Suppressor macrophage (primary cell): ENCODE measurements around the gene DNAJB6.
"Not testable (repeated sequence)": the region's sequence is repeated elsewhere in the genome, so short reads cannot be mapped to it uniquely, and the experiment has no call there.

Experiments used
- DNase-seq, 4 experiments: peaks; one replicate each; pipeline ENCODE4 v3.0.0-alpha.2; 2020 to 2022

Gene DNAJB6

DNA sequence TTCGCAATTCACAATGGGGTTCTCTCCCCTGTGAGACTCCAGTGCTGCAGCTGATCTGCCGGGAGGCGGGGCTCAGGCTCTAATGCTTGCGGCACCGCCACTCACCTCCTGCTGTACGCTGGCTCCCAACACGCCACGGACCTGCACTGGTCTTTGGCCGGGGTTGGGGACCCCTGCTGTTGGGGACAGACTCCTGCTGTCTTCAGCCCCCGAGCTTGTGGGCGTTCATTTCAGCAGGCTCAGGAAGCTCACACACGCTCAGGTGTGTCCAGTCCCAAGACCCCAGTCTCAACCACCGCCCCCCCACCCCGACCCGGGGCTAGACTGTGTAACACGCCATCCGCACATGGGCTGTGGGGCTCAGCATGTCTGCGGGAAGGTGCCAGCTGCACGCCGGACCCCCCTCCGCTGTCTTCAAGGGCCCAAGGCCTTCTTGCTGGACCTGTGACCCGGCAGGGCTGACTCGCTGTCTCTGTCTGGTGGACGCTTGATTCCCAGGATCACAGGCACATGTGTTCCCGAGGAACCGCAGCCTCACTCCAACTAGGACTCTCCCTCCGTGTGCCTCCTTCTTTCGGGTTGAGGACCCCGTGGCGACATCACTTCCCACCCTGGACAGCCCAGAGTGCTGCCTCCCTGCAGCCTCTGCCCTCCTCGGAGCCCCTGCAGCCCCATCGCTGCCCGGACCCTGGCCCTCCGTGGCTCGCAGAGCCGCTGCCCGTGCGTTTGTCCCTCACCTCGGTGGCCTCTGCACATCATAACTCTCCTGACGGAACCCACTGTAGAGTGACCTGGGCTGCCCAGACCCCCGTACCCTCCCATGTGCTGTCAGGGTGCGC is 106.4 kb downstream of the DNAJB6 start:
- no peak for DNase-seq

DNA sequence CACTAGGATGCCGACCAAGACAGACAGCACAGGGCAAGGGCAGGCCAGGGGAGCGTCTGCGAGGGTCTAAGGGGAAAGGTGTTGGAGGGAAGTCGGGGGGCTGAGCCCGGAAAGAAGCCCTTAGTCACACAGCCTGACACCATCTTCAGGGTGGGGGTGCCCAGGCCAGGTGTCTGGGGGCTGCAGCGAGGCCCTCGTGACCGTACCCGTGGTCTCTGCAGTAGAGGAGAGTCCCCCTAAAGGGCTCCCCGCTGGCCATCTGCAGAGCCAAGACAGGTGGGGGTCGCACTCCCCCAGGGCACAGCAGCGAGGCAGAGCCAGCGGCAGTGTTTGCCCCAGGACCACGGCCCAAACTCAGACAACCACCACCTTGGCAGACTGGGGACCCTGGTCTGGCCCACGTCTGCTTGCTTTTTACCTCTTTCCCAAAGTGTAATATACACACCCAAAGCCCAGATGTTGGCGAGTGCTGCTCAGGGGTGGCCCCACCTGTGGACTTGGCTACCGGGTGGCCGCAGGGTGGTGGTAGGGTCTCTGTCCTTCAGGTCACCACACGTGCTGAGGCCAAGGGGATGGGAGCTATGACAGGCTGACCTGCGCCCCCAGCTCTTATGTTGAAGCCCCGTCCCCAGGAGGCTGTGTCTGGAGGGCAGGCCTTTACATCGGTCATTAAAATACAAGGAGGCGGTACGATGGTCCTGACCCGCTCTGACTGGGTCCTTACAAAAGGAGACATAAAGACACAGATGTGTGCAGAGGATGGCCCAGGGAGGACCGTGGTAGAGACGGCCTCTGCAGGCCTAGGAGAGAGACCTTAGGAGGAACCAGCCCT is 107.4 kb downstream of the DNAJB6 start:
- DNase-seq, result no peak

DNA sequence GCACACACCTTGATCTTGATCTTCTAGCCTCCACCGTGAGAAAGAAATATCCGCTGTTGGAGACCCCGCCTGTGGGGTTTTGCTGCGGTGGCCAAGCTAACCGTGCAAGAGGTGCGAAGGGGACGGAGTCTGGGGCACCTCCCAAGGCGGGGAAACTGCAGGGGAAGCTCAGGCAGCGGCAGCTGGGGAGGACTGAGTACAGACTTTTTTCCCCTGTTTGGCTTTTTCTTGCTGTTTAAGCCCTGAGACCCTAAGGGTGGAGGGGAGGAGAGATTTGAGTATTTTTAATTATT is 108.0 kb downstream of the DNAJB6 start:
- DNase-seq, result no peak

DNA sequence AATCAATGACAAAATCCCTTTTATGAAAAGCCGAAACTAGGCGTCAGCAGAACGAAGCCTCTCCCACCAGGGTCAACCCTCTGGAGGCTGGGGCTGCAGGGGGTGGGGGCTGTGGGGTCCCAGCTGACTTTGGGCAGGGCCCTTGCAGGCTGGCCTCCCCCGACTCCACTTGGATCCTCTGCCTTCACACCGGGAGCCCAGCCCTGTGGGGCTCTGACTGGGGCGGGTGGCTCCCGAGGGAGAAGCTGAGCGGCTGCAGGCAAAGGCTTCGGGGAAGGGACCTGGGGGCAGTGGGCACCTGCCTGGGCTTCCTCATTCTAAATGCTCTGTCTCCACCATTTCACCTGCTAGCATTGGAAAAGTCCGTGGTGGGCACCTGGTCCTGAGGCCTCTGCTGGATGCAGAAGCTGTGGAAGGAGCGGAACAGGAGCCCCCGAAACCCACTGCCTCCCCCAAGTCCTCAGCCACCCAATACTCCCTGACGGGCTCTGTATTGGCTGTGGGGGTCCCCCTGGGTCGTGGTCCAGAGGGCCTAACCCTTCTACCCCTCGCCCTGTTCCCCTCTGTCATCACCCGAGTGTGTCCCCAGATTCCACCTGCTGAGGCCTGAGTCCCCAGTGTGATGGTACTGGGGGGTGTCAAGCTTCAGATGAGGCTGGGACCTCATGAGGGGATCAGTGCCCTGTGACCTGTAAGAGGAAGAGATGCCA is 108.6 kb downstream of the DNAJB6 start:
- no peak for DNase-seq

DNA sequence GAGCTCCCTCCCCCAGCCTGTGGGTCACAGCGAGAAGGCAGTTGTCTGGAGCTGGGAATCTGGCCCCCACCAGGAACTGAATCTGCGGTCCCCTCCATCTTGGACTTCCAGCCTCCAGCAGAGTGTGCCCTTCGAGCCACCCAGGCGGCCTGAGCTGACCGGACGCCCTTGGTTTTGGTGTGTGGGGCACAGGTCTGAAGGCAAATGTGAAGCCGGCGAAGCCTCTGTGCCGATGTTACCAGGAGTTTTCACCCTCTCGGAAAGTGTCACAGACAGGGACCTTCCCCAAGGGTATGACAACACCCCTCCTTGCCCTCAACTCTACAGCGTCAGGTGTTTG is 109.1 kb downstream of the DNAJB6 start:
- no peak for DNase-seq

DNA sequence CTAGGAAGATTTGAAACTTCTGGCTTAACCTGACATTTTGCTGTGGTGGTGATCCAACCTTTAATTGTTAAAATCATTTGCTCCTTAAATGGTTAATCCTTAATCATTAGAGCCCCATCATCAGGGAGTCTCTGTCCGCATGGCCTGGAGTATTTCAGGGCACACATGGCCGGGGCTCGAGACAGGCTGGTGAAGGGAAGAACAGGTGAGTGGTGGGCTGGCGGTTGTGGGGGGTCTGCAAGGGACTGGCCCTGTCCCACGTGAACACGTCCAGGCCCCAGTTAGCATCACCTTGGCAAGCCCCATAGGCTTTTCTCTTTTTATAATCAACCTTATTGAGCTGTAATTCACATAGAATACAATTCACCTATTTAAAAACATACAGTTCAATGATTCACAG is 109.5 kb downstream of the DNAJB6 start:
- DNase-seq, result no peak

DNA sequence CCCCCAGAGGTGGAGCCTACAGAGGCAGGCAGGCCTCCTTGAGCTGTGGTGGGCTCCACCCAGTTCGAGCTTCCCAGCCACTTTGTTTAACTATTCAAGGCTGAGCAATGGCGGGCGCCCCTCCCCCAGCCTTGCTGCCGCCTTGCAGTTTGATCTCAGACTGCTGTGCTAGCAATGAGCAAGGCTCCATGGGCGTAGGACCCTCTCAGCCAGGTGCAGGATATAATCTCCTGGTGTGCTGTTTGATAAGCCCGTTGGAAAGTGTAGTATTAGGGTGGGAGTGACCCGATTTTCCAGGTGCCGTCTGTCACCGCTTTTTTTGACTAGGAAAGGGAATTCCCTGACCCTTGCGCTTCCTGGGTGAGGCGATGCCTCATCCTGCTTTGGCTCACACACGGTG is 117.2 kb downstream of the DNAJB6 start:
- not testable (repeated sequence) for DNase-seq

DNA sequence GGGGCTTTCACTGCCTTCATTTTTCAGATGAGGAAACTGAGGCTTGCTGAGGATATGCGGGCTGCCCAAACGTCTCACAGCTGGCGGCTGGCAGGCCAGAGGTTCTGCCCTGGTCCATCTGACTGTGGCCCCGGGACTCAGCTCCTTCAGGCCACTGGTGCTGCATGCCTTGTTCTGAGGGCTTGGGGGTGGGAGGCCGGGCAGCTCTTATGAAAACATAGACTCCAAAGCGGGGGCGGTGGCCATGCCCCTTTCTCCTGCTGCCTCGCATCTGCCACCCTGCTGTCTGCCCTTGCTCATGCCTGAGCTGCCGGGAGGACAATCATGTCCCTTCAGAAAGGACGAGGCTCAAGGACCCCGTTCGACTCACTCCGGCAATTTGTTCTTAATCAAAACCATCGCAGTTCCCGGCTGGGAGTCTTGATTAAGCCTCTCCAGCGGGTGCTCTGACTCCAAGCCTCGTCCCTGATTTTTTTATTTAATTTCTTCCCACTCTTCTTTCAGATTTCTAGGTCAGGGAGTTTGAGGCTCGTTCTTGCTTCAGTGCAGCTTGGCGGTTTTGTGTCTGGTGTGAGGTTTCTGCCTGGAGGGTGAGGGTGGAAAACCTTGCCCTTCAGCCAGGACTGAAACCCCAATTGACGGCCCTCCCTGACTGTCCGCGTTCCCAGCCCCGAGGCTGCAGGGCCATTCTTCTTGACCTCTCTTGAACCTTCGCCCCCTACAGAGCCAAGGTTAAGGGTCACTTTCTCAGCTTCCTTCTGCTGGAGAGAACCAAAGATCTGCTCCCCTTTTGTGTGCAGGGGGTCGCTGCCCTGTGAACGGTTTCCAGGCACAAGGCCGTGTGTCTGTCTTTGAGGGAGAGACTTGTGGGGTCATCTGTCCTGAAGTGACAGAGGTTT is 120.8 kb downstream of the DNAJB6 start:
- no peak for DNase-seq

DNA sequence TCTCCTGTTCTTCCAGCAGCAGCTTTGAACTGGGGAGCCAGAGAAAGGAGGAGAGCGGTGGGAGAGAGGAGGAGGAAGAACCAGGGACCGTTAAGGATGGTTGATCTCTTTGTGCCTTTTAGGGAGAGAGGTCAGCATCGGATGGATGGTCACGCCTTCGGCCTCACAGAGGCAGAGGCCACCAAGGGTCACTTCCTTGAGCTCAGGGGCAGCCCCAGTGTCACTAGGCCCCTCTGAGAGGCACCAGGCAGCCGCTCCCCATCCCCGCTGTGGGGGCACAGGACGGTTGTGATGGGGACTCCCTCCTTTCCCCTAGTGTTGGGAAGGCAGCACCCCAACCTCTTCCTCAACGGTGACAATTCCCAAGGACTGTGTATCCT is 121.4 kb downstream of the DNAJB6 start:
- DNase-seq, result no peak

DNA sequence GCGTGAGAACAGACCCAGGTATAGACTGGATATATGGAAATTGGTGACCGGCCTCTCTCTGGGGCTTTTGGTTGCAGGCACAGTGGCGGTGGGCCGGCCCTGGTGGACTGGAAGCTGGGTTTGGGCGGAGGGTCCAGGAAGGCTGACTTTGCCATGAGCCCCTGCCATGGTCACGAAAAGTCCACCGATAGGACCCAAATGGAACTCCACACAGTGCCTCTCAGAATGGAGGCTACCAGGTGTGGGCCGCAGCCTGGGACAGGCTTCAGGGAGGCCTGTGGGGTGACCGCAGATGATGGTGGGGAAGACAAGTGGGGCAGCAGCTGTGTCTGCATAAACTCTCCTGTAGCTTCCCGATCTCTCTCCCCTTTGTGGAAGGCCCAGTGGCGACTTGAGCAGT is 123.2 kb downstream of the DNAJB6 start:
- DNase-seq, result no peak

DNA sequence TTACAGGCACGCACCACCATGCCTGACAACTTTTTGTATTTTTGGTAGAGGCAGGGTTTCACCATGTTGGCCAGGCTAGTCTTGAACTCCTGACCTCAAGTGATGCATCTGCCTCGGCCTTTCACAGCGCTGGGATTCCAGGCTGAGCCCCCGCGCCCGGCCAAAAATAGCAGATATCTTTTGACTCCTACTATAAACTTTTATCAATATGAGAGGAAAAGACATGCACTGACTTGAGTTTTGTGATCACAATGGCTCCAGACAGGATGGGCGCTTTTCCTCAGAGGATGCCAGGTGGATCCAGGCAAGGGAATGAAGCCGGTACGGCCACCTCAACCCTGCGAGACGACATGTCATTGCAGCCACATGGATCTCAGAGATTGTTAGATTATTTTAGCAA is 123.9 kb downstream of the DNAJB6 start:
- no peak for DNase-seq

DNA sequence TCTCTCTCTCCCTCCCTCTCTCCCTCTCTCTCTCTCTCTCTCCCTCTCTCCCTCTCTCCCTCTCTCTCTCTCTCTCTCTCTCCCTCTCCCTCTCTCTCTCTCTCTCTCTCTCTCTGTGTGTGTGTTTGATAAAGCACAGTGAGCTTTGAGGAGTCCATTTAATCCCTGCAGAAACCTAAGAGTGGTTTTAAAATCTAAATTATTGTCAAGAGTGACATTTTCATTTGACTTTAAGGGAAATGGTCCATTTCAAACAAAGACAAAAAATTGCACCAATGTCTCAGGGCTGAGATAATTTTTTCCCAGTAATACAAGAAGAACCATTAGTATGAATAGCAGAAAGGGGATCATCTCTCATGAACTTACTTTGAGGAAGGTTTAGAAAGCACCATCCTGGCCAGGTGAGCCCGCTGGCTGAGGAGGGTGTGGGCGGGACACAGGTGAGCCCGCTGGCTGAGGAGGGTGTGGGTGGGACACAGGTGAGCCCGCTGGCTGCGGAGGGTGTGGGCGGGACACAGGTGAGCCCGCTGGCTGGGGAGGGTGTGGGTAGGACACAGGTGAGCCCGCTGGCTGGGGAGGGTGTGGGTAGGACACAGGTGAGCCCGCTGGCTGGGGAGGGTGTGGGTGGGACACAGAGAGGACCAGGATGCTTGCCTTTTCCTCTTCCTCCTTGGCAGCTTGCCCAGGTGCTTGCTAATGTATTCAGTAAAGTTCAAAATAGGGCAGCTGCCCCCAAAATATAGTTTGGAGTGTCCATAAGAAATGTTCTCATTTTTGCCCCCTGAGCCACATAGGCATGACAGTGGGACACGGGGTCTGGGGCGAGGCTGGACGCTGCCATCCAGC is 125.0 kb downstream of the DNAJB6 start:
- no peak for DNase-seq

DNA sequence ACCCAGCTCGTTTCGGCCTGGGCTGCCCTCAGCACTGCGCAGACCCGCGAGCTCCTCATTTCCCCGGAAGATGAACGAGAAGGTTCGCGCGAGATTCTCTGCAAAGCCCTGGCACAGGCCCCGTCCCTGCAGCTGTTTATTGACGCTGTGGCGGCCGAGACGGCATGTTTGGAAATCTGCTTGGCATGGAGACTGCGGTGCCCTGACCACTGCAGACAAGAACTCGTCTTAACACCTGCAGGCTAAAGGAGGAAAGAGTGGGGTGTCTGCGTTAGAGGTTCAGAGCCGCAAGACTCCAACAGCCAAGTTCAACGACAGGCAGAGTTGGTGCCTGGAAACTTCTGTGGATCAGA is 125.6 kb downstream of the DNAJB6 start:
- no peak for DNase-seq

DNA sequence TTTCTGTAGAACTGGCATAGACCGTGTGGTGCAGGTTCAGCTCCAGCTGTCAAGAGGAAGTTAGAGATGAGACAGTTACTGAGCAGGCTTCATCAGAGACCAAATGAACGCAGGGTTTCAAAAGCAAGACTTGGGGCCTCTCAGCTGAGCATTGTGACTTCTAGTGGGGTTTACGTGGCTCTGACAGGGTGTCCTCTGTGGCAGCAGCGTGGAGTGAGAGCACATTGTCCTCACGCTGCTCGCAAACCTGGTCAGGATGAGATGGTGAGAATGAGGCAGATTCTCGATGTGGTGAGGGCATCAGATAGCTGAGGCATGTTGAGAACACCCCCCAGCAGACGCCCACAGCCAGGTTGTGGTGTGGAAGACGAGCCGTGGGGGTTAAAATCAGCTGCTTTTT is 126.0 kb downstream of the DNAJB6 start:
- no peak for DNase-seq

DNA sequence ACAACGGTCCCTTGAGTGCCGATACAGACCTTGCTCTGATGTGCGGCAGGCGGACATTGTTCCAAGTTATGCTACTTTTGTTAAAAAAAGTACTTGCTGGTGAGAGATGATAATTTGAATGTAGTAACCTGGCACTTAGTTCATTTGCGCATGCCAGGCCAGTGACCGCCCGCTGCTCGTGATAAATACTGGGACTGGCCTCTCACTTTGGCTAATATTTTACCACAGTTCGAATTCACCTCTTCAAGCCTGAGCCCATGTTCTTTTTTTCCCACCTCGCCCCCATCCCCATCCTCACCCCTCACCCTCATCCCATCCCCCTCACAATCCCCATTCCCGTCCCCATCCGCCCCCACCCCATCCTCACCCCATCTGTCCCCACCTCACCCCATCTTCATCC is 126.4 kb downstream of the DNAJB6 start:
- DNase-seq, result no peak

DNA sequence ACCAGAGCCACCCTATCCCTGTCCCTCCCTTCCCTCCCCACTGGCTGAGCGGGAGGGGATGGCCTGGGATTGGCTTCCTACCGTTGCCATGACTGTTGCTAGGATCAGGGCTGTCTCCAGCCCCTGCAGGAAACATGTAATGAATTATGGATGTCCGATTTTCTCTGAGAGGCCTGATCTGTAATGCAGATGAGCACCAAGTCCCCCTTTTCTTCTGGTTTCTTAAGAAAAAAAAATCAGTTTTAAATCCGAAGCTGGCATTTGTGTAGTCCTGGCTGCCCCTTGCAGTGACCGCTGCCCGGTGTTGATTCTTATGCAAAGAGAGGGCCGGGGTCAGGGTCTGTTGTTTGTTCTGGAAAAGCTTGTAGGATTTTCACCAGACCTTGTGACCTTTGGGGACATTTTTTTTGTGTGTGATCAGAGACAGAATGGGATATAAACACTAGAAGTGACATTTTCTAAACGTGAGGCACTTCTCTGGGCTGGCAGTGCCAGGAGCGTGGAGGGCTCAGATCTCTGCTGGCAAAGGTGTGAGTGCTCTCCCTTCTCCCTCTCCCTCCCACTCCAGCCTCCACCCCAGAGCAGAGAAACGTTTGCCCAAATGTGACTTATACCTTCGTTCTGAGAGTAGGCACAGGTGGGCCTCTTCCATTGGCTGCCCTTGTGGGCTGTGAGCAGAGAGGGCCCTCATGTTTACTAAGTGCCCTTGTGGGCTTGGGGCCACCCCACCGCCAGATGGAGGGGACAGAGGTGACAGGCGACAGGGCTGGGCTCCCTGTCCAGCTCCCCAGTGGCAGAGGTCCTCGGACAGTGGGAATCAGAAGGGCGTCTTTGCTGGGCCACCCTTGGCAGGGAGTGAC is 127.5 kb downstream of the DNAJB6 start:
- DNase-seq, result no peak

DNA sequence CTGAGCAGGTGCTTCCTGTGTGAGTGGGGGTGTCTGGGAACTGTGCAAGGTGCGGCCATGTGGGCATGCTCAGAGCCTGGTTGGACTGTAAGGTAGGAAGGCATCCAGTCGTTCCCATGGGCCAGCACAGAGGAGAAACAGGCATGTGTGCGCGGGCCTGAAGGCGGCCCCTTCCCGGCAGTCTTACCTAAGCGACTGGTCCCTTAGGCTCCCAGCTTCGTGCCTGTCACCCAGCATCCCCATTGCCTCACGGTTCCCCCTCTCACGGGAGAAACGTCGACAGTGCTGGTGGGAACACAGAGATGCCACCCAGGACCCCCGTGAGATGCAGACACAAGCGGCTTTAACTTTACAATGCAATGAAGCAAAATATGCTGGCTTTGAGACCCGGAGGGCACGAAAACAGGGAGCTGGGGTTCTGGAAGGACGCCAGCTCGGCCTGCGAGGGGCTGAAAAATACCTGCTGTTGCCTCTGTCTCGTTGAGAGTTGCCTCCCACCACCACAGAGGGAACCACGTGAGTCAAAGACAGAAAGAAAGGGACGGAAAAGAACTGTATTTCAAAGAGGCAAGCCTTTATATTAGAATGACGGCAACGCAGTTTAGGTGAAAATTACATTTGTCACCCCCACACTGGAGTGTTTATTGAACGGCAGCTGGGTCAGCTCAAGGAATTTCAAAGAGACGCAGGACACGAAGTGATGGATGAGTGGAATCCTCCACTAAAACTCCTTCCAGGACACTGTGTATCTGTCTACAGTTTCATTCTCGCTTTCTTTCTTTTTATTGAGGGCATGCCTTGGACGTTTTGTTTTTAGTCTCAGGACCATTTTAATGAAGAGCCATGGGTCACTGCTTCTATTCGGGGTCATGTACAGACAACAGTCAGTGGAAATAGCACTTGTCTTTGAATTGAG is 128.4 kb downstream of the DNAJB6 start:
- DNase-seq, result no peak

DNA sequence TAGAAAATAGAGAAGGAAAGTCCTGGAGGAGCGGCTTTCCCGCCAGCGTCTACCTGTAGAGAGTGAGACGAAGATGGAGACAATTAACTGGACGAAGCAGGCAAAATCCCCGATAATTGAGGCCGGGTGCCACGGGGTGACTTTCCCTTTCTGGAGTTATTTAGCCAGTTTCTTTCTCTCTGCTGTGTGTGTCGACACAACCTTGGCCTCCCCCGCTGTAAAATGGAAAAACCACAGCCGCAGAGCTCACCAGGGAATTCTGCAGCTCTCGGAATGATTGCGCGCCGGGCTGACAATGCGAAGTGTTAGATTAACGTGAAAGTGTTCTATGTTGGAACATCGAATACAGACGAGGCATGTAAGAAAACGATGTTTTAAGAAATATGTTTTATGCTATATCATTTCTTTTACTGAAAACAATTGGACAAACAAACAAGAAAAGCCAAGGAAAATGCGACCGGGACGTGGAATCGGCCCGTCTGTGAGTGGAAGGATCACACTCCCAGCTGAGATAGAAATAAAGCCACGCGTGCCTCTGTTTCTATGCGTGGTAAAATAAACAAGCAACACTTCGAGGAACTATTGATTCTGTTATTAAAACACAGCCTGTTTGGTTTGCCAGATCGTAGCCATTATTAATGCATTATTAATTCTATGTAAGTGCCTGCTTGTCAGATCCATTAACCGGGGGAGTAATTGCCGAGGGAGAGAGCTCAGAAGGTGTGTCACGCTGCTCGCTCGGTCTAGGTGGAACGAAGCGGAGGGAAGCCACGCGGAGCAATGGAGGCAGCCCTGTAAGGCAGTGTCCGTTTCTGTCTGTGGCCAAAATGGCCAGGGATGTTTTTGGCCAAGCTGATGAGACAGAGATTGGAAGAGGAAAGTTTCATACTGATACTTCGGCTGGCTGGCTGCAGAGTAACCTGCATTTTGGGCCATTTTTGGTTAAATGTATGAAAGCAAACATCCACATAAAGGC is 129.4 kb downstream of the DNAJB6 start:
- DNase-seq, result no peak
